GM21526 (cell line): ENCODE data around the gene MAP7D2.
"Not testable (repeated sequence)": the region's sequence is repeated elsewhere in the genome, so short reads cannot be mapped to it uniquely, and the experiment has no call there.

Experiments
- ATAC-seq: cut with Tn5 transposase; IDR thresholded peaks from one replicate; pipeline ENCODE4 v1.9.1; 2021; ENCODE audit warnings: moderate library complexity; ENCODE audit not compliant: unreplicated experiment, low FRiP score

The MAP7D2 gene

GRCh38 chrX:20116577-20117240, at the start of gene MAP7D2:
TSS of gene MAP7D2 (minus strand) at chrX:20116907. CDS start at chrX:20116879, 28 bp downstream.
- no peak for ATAC-seq

DNA sequence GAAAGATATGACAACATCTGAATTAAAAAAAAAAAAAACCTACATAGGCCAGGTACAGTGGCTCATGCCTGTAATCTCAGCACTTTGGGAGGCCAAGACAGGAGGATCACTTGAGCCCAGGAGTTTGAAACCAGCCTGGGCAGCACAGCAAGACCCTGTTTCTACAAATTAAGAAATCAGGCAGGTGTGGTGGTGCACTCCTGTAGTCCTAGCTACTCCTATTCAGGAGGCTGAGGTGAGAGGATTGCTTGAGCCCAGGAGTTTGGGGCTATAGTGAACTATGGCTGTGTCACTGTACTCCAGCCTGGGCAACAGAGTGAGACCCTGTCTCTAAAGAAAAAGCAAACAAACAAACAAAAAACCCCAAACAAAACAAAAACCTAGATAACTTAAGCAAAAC, 45.8 kb upstream of the MAP7D2 start:
- ATAC-seq, result not testable (repeated sequence)

DNA sequence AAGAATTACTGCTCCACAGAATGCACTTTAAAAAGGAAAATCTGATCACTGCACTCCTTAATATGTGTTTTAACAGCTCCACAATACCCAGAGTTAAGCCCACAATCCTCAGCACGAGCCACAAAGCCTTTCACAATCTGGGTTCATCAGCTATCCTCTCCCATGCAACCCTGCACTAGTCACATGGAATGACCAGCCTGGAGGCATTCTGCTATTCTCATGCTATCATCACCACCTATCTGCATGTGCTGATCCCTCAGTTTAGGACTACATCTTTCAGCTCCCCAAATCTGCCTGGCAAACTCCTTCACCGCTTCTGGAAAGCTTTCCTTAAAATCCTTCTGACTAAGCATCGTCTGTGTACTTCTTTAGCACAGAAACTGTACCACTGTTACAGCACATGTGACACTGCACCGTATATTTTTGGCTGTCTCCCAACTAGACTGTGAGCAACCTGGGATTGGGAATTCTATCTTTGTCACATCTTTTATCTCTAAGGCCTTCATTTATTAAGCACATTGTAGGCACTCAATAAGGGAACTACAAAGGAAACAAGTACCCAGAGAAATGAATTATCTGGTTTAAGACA, 43.2 kb upstream of the MAP7D2 start:
- ATAC-seq, result no peak

DNA sequence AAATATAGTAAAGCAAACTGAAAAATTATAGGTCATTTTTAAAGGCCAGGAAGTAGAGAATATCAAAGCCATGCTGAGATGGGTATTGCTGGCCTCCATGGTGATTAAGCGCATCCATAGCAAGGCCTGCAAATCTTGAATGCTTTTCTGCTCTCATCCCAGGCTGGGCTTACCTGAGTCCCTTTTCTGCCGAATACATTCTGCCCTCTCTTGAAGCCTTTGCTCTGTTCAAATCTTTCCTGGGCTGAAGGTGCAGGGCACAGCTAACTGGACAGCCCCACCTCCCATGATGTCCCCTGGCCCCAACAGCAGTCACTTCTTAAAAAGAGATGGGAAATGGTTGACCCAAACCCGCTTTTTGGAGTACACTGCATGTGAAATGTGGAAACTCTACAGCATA, 35.0 kb upstream of the MAP7D2 start:
- no peak for ATAC-seq

GRCh38 chrX:20149326-20149725, 32.6 kb upstream of the MAP7D2 start:
- ATAC-seq, result no peak

- no peak for ATAC-seq
These were observed 30.9 kb upstream of the MAP7D2 start for GRCh38 chrX:20147561-20147960.

DNA sequence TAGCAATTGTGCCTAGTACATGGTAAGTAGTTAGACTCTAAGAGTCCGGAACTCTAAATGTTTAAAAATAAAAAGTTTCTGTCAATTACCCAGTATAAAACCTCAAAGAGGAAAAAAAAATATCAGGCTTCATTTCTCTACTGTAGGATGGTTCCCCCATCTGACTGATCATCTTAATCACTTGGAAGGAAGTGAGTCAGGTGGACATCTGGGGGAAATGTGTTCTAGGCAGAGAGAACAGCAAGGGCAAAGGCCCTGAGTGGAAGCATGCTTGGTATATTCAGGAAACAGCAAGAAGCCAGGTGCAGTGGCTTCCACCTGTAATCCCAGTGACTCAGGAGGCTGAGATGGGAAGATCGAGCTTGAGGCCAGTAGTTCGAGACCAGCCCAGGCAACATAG, 27.8 kb upstream of the MAP7D2 start:
- no peak for ATAC-seq

GRCh38 chrX:20143561-20143960, 26.9 kb upstream of the MAP7D2 start:
- no peak for ATAC-seq

DNA sequence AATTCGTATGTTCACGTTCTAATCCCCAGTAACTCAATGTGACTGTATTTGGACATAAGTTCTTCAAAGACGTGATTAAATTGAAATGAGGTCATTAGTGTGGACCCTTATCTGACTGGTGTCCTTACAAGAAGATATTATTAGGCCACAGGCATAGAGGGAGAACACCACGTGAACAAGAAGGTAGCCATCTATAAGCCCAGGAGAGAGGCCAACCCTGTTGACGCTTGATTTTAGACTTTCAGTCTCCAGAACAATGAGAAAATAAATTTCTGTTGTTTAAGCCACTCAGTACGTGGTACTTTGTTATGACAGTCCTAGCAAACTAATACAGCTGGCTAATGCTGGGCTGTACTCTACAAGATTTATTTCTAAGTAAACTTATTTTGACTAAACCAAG, 26.4 kb upstream of the MAP7D2 start:
- no peak for ATAC-seq

DNA sequence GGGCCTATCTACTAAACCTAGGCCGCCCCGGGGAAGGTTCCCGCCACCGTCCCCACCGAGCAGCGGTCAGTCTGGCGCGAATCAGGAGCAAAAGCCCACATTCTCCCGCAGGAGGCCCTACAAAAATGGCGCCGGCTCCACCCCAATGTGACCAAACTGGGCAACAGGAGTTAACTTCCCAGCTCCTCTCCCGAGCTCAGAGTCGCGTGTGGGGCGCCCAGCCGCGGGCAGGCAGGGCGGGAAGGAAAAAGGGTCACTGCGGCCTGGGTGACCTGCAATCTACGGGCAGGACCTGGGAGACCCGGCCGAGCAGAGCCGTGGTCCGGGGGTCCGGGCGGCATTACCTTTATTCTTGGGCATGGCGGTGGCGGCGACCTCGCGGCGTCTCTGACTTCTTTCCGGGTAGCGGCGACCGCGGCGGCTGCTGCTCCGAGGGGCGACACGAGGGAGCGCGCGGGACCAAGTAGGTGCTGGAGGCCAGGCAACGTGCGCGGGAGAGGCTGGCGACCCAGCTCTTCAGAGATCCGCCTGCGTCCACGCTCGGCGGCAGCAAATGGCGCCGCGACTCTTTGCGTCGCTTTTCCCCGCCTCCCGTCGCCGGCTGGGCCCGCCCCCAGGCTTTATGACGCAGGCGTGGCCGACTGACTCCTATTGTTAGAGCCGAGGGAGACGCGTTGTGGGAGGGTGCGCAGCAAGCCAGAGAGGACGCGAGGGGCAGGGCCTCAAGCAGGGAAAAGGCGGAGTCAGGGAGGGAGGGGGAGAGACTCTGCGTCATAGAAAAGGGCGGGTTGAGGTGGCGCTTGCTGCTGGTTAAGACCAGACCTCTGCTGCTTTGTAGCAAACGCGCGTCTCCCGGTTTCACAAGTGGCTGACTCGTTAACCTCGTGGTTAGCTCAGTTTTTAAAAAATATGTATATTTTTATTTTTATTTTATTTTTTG, 24.8 kb upstream of the MAP7D2 start, which contains the start of gene EIF1AX:
Gene EIF1AX (minus strand): TSS at position 558 of the 940 bp plus-strand sequence. CDS start 198 bp downstream, at position 360.
- peak; percentile 99 for ATAC-seq

DNA sequence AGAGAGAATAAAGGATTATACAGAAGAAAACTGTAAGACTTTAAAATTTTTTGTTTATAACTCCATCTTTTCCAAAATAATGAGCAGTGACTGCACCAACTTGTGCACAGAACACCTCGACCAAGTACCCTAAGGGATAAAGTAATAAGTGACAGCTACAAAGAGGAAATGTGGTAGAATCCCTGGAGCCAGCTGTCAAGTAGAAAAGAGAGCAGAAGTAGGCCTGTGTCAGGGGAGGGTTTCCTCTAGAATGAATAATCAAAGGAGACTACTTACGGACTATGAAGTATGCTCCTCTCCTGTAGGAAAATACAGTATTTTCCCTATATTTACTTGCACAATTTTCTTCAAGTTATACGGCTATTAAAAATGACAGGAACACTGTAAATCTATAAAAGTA, 23.7 kb upstream of the MAP7D2 start:
- no peak for ATAC-seq

DNA sequence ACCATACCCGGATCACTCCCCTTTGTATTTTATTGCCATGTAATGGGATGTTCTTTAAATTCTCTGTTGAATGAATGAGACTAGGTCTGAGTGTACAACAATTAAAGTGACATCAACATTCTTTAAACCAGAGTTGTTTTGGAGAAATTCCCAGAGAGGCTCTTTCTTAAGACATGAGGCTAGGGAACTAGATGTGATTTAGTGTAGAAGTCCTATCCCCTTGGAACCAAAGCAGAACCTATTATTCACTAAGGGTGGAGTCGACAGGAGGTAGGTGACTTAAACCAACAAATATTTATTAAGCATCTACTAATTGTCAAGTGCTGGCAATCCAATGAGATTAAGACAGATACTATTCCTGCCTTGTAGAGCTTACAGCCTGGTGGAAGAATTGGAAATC, 23.3 kb upstream of the MAP7D2 start:
- no peak for ATAC-seq

GRCh38 chrX:20135944-20136343, 19.2 kb upstream of the MAP7D2 start:
- ATAC-seq, result no peak

DNA sequence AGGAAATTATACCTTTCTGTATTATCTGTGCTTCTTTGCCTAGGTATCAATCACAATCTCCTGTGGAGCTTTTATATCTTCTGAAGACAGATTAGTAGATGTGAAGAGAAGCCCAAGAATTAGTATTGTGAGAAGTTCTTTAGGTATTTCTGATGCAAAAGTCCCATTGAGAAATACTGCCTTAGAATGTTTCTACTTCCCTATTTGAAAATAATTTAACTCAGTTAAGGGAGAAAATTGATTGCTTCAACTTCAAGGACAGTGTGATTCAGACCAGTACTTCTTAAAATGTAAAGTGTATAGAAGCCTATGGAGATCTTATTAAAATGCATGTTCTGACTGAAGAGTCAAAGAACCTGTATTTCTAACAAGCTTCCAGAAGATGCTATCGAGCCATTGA, 16.0 kb upstream of the MAP7D2 start:
- ATAC-seq, result no peak

DNA sequence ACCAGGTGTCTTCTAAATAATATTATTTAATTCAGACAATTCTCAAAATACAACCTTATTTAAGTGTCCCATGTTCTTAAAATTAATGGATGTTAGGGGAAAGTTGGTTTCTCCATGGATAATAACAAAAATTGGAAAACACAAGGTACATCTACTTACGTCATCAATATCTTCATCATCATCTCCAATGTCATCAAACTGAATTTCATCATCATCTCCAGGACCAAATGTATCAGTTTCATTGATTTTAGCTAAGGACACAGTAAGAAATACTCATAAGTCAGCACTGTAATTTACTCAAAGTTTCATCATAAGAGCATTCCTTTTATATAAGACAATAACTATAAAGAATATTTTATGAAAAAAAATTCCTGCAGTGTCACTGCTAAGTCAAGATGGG, 13.7 kb upstream of the MAP7D2 start:
- no peak for ATAC-seq

DNA sequence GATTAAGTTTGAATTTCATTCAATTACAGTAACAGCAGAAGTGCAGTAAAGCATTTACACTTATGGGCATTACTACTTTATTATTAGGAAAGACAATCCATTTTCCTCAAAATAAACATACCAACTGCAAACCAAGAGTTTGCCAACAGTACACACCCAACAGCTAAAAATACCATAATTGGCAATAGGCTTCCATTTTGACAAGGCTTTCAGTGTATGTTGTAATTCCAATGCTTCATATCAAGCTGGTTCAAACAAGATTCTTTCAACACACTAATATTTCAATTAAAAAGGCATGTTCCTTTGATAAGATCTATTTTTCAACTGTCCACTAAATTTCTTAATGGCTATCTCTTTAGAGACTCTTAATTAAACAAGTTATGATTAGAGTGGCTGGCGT, 12.8 kb upstream of the MAP7D2 start:
- no peak for ATAC-seq

DNA sequence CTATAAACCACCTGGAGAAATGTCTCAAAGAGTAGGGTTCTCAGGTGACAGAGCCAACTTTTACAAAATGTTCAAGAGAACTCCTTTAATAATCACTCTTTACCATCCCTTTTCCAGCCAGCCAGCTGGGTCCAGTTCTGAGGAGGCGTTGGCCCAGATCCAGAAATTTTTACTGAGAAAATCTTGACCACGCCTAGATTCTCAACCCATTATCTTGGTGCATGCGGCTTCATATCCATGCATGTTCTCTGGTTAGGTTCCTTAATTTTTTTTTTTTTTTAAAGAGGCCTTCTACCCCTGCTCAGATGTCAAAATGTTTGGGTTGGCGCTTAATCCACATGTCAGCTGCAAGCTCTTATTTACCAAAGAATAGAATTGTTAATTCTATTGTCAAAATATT, 12.0 kb upstream of the MAP7D2 start:
- ATAC-seq, result no peak

DNA sequence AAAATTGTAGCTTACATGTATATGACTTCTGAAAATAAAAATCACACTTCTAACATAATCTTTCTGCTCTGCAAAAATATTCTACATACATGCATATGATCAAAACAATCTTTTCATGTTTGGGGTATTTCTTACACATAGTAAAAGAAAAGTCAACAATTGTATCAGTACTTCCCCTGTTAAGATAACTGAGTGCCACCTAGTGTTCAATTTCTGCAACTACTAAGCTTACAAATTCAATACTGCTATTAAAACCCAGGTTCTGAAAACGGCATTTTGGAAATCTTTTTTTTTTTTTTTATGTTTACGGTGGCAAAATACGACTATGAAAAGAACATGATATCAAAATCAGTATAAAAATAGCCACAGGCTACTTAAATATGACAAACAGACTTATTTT, 10.7 kb upstream of the MAP7D2 start:
- ATAC-seq, result peak; percentile 57

GRCh38 chrX:20126833-20127232, 10.1 kb upstream of the MAP7D2 start:
- not testable (repeated sequence) for ATAC-seq

GRCh38 chrX:20124964-20125363, 8.3 kb upstream of the MAP7D2 start:
- ATAC-seq, result no peak

DNA sequence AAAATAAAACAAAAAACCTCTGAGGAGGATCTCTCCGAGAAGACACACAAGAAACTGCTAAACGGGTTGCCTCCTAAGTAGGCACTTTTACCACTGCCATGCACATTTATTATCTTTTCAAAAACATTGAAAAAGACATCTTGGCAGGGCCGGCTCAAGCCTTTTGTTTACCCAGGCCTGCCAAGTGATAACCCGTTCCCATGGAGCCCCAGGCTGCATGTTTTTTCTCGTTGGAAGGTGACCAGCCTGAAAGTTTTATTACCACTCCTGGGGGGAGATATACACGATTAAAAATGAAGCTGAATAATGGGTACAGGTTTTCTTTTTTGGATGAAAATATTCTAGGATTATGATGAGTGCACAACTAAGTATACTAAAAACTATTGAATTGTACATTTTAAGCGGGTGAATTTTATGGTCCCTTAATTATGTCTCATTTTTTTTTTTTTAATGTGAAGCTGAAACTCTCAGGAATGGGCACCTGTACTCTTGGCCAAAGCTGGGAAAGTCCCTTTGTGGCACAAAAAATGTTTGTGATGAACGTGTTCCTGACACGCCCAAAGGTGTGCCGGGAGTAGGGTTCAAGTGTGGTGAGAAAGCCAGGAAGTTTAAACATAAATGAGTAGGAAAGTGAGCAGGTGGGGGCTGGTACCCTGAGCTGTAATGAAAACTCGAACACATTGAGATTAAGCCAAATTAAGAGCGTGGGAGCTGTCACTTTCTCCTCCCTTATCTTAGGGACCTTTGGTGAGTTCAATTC, 1.5 kb upstream of the MAP7D2 start:
- ATAC-seq, result no peak
